Iris pigment epithelial cell (primary cell): Measurements from ENCODE around the gene CNIH2.
"Not testable (repeated sequence)": the region's sequence is repeated elsewhere in the genome, so short reads cannot be mapped to it uniquely, and the experiment has no call there.

Experiments used
- DNase-seq: peaks from one replicate; pipeline ENCODE4 v3.0.0-alpha.2; 2011; ENCODE audit warnings: low read depth

The CNIH2 gene

GRCh38 chr11:66277471-66278362 lies at the start of gene CNIH2:
TSS of gene CNIH2 (plus strand) at chr11:66278175. CDS start at chr11:66278457, 282 bp downstream.
- DNase-seq = no peak

GRCh38 chr11:66228521-66228920 lies 49.5 kb upstream of the CNIH2 start:
- DNase-seq = no peak

- no peak for DNase-seq
Measured at GRCh38 chr11:66230156-66230555, 47.8 kb upstream of the CNIH2 start.

GRCh38 chr11:66230978-66231377 lies 47.0 kb upstream of the CNIH2 start:
- DNase-seq = no peak

GRCh38 chr11:66231561-66231960 lies 46.4 kb upstream of the CNIH2 start:
- no peak for DNase-seq

GRCh38 chr11:66232769-66233168 lies 45.2 kb upstream of the CNIH2 start:
- no peak for DNase-seq

GRCh38 chr11:66233301-66233700 lies 44.7 kb upstream of the CNIH2 start:
- DNase-seq = no peak

- DNase-seq = no peak
Measured at GRCh38 chr11:66235141-66235540, 42.8 kb upstream of the CNIH2 start.

- no peak for DNase-seq
Measured at GRCh38 chr11:66237867-66238266, 40.1 kb upstream of the CNIH2 start.

- DNase-seq = no peak
Measured at GRCh38 chr11:66238786-66239413, 39.1 kb upstream of the CNIH2 start.

GRCh38 chr11:66239511-66239910 lies 38.5 kb upstream of the CNIH2 start:
- DNase-seq = no peak

GRCh38 chr11:66239998-66240780 lies 37.8 kb upstream of the CNIH2 start:
- DNase-seq = no peak

- no peak for DNase-seq
Measured at GRCh38 chr11:66240781-66241136, 37.2 kb upstream of the CNIH2 start.

- no peak for DNase-seq
Measured at GRCh38 chr11:66242095-66242765, 35.7 kb upstream of the CNIH2 start.

GRCh38 chr11:66243782-66244535 lies 34.0 kb upstream of the CNIH2 start:
- DNase-seq = no peak

- no peak for DNase-seq
Measured at GRCh38 chr11:66247295-66247694, 30.7 kb upstream of the CNIH2 start.

GRCh38 chr11:66247801-66248200 lies 30.2 kb upstream of the CNIH2 start:
- no peak for DNase-seq

GRCh38 chr11:66248903-66249302 lies 29.1 kb upstream of the CNIH2 start:
- no peak for DNase-seq

GRCh38 chr11:66251809-66252208 lies 26.2 kb upstream of the CNIH2 start:
- DNase-seq = no peak

- DNase-seq = not testable (repeated sequence)
Measured at GRCh38 chr11:66253081-66253480, 24.9 kb upstream of the CNIH2 start.

GRCh38 chr11:66258473-66258893 lies 19.5 kb upstream of the CNIH2 start:
- no peak for DNase-seq
